HG02798 (cell line): ENCODE data around the gene CREBBP.

Experiments
- ATAC-seq: cut with Tn5 transposase; IDR thresholded peaks from one replicate; pipeline ENCODE4 v1.9.1; 2021; ENCODE audit warnings: mild to moderate bottlenecking; ENCODE audit not compliant: unreplicated experiment, poor library complexity

Gene CREBBP

DNA sequence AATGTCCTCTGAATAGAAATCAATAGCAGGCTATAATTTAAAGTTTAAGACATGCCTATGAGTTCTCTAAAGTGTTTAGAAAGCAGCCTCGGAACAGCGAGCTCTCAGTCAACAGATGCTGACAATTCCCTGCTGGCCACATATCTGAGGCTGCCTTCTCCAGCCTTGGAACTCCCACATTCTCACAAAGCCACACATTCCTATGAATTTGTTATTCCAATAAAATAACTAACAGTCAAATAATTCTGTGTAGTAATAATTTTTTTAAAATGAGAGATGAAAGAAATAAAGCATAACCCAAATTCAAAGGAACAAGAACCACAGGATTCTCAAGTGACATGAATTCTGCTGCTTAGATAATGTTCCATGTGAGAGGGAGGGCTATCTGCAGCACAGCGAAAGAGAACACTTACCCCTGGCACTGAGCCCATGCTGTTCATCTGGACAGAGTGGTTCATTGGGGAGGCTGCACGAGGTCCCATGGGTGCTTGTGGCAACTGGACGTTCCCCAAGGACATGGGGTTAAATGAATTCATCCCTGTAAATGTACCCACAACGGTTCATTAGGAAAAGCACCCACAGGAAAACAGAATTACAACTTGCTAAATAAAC is 106.3 kb downstream of the CREBBP start:
- ATAC-seq = no peak

GRCh38 chr16:3773663-3774062 is 106.8 kb downstream of the CREBBP start:
- ATAC-seq = no peak

DNA sequence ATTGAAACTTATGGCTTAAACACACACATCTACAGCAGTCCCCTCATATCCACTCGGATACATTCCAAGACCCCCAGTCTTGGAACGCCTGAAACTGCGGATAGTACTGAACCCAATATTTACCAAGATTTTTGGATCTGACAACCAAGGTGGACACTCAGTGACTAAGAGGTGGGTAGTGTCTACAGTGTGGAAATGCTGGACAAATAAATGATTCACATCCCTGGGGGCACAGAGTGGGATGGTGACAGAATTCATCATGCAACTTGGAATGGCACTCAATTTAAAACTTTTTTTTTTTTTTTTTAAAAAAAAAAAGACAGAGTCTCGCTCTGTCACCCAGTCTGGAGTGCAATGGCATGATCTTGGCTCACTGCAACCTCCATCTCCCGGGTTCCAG is 109.0 kb downstream of the CREBBP start:
- no peak for ATAC-seq

- no peak for ATAC-seq
Observed at GRCh38 chr16:3770530-3770929, 110.0 kb downstream of the CREBBP start.

DNA sequence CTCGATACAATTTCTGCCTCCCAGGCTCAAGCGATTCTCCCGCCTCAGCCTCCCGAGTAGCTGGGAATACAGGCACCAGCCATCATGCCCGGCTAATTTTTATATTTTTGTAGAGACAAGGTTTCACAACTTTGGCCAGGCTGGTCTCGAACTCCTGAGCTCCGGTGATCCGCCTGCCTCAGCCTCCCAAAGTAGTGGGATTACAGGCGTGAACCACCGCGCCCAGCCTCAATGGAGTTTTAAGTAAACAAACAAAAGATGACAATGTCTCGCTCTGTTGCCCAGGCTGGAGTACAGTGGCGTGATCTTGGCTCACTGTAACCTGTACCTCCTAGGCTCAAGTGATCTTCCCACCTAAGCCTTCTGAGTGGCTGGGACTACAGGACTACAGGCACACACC is 110.6 kb downstream of the CREBBP start:
- no peak for ATAC-seq

- ATAC-seq = no peak
Observed at GRCh38 chr16:3769013-3769412, 111.5 kb downstream of the CREBBP start.

- no peak for ATAC-seq
Observed at GRCh38 chr16:3767333-3767986, 113.1 kb downstream of the CREBBP start.

DNA sequence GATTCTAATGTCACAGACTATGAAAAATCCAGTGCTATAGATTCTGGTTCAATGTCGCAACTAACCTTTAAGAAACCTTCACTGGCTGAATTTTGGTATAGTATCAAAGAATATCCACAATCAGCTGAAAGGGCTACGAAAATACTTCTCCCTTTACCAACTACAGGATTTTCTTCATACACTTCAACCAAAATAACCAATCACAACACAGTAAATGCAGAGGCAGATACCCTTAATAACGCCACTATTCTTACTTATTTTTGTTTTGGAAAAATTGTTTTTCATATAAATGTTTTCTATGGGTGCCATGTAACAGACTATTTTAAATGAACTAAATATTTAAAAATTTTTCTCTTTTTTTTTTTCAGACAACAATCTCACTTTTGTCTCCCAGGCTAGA is 114.3 kb downstream of the CREBBP start:
- no peak for ATAC-seq

DNA sequence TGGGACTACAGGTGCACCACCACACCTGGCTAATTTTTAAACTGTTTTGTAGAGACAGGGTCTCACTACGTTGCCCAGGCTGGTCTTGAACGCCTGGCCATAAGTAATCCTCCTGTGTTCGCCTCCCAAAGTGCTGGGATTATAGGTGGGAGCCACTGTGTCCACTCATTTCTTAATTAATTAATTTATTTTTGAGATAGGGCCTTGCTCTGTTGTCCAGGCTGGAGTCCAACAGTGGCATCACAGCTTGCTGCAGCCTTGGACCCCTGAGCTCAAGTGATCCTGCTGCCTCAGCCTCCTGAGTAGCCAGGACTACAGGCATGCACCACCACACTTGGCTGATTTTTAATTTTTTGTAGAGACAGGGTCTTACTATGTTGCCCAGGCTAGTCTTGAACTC is 116.1 kb downstream of the CREBBP start:
- ATAC-seq = no peak

GRCh38 chr16:3762107-3762750 is 118.3 kb downstream of the CREBBP start:
- ATAC-seq = no peak

DNA sequence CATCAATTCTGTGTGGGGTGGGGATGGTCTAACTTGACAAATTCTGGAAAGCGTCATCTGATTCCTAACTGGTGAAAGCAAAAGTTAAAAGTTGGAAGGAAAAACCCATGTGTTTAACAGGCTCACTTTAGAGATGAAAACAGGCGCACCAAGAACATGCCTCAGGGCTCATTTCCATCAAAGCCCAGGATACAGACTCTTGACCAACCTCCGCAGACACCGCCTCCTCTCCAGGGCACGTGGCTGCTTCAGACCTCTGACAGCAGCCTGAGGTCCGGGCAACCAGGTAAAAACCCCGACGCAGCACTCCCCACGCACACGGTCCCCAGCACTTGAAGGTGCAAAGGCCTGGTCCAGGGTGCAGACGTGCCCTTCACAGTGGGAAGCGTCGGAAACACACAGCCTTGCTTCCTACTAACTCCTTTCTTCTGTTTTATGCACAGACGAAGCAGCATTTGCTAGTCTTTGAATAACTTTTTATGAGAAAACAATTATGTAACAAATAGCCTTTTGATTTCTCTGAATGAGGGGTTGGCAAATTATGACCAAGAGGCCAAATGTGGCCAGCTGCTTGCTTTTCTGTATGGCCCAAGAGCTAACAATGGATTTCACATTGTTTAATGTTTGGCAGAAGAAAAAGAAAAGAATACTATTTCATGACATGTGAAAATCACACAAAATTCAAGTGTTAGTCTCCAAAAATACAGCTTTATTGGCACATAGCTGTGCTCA is 119.0 kb downstream of the CREBBP start:
- no peak for ATAC-seq

- ATAC-seq = no peak
Observed at GRCh38 chr16:3760518-3760917, 120.0 kb downstream of the CREBBP start.

- no peak for ATAC-seq
Observed at GRCh38 chr16:3759736-3760135, 120.8 kb downstream of the CREBBP start.

- ATAC-seq = no peak
Observed at GRCh38 chr16:3756113-3756512, 124.4 kb downstream of the CREBBP start.

GRCh38 chr16:3755249-3755648 is 125.3 kb downstream of the CREBBP start:
- ATAC-seq = no peak

DNA sequence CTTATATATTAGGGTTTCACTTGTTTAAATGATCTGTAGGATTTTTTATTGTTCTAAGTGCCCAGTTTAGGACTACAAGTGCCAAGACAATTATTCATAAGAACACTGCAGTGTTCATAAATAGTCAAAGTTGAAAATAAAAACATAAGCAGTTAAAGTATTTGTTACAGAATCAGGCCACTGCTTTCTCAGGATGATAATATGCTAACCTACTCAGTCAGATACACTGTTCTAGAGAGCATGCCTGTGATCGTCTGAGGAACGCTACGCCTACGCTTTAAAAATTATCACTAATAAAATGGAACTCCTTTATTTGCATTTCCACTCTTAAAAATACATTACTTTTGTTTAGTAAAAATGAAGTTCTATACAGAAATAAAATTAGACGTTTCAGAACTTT is 125.7 kb downstream of the CREBBP start:
- no peak for ATAC-seq

DNA sequence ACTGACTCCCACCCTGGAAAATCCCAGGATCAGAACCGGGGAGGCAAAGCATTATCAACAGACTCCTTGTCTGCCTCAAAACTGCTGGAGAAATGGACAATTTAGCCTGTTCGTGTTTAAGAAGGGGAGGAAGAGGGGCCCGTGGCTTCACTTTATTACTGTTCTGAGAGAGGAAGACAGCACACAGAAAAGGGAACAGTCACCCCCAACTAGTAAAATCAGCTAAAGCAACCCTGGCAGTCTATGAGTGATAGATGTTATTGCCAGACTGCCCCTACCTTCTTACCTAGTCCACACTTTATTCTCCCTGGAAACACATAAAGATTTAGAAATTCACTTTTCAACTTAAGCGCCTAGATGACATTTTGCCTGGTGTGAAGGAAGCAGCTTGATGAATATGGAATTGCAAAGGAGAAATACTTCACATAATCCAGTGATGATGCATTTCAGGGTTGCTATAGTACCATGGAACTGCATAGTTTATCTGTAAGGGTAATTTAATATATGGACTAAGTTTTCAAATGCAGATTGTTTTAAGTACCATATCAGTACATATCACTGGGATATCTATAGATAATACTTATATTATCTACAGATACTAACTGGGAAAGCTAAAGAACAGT is 126.3 kb downstream of the CREBBP start:
- no peak for ATAC-seq

DNA sequence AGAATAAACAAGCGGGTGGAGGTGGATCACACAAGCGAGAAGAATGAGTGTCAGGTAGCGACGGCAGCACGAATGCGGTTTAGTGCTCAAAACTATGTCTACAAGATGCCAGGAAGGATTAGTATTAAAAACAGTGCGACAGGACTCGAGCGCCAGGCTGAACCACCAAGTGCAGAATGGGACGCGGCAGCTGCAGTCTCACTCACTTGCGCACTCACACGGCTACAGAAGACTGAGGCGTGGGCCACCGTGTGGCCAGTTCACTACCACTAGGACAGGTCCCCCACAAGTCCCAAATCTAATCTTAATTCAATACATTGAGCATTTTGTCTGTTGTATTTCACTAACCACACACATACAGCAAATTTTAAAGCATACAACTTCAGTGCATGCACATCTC is 127.5 kb downstream of the CREBBP start:
- ATAC-seq = no peak

- ATAC-seq = no peak
Observed at GRCh38 chr16:3751878-3752277, 128.6 kb downstream of the CREBBP start.

GRCh38 chr16:3748307-3748706 is 132.2 kb downstream of the CREBBP start:
- ATAC-seq = no peak
